ENCODE data around the gene CCSER2.

GRCh38 chr10:84546609-84547008, 218.2 kb downstream of the CCSER2 start:
- TF ChIP-seq, protein P1, sequence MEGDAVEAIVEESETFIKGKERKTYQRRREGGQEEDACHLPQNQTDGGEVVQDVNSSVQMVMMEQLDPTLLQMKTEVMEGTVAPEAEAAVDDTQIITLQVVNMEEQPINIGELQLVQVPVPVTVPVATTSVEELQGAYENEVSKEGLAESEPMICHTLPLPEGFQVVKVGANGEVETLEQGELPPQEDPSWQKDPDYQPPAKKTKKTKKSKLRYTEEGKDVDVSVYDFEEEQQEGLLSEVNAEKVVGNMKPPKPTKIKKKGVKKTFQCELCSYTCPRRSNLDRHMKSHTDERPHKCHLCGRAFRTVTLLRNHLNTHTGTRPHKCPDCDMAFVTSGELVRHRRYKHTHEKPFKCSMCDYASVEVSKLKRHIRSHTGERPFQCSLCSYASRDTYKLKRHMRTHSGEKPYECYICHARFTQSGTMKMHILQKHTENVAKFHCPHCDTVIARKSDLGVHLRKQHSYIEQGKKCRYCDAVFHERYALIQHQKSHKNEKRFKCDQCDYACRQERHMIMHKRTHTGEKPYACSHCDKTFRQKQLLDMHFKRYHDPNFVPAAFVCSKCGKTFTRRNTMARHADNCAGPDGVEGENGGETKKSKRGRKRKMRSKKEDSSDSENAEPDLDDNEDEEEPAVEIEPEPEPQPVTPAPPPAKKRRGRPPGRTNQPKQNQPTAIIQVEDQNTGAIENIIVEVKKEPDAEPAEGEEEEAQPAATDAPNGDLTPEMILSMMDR (IDR thresholded peaks at IDR 0.05): no peak
- no peak for TF ChIP-seq POLR2A (IDR thresholded peaks at IDR 0.05)
- no peak for TF ChIP-seq POLR2AphosphoS5 (IDR thresholded peaks at IDR 0.05)

Data from breast epithelium (tissue), 3 donors.